OCI-M2 (cell line): ENCODE results near the gene RAC2.

Experiments
- DNase-seq: peaks from one replicate; lab custom pipeline; 2025; ENCODE audit not compliant: unreplicated experiment; lab: John Stamatoyannopoulos, UW

RAC2 gene

GRCh38 chr22:37178350-37179125, 65.5 kb downstream of the RAC2 start:
- DNase-seq = no peak

- no peak for DNase-seq
Observed at GRCh38 chr22:37177755-37178154, 66.3 kb downstream of the RAC2 start.

- DNase-seq = no peak
Observed at GRCh38 chr22:37177221-37177620, 66.8 kb downstream of the RAC2 start.

- DNase-seq = no peak
Observed at GRCh38 chr22:37176464-37177061, 67.5 kb downstream of the RAC2 start.

DNA sequence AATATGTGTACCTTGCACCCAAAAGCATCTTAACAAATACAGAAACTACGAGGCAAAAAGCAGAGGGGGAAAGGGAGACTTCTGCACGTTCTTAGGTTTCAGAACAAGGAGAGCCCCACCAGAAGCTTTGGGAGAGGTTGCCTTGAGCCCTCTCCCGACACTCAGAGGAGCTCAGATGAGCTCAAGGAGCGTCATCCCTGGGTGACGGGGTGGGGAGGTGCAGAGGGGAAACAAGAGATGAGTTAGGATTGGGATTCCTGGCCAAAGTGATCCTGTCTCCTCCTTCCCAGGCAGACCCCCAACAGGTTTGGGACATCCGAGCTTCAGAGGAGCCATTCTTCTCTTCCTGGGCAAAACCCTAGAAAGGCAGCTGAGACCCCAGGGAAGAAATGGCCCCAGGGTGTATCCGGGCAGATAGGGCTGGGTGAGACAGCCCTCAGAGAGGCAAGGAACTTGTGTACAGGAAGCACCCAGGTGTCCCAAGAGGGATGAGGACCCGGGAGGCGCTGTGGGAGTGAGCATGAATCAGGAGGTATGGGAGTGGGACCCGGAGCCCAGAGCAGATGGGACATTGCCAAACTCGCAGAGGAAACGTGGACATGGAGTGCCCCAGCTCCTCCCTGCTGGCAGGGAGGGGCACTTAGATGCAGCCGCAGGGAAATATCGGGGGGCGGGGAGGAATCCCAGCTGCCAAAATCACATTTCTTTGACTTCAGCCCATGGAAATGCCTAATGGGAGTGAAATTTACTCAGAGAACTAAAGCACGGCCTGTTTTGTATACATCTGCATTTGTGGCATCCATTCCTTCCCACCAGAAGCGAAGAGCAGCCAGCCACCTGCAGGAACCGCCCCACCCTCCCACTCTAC, 68.4 kb downstream of the RAC2 start:
- no peak for DNase-seq
